ENCODE measurements around the gene PPY.

DNA sequence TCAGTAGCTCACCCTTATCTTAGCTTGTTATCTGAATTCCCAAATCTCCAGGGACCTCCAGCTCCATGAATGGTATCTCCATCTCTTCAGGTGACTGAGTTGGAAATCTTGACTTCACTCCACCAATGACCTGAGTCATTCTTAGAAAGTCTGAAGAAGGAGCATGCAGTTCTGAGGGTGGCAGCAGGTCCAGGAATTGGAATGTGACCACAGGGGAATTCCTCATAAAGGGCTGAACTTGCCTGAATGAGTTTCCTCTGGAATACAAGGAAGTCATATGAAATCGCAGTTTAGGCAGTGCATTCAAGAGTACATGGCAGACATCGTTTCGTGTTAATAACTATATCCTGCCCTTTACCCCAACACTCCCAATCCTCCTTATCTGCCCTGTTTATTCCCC, 24.0 kb upstream of the PPY start:
- TF ChIP-seq GATA2 (IDR thresholded peaks at IDR 0.05; ENCODE audit: low read depth, low read length), result no peak
- no peak for TF ChIP-seq GATA3 (IDR thresholded peaks at IDR 0.05; ENCODE audit: low read depth, low read length)

All from SH-SY5Y (cell line).